Stomach (tissue), 9 donors: ENCODE measurements around the gene IGSF9B. TPM values are rescaled to one million over a fixed set of nuclear protein-coding genes. Genes with fewer than 3 reads are reported as not detected.

Experiments used
- DNase-seq, 2 donors: peaks; one replicate each; pipeline versions ENCODE4 v3.0.0 to v3.0.0-alpha.2; 2013 to 2019
- H3K27ac ChIP-seq, 5 donors: fragments of 200-600 bp in 4 of 5; sonication (generic) in 4 of 5; one replicate each; pipeline ENCODE4 v1.5.1; 2013 to 2019; ENCODE audit warnings: mild to moderate bottlenecking in 1 of 5, moderate library complexity in 1 of 5
- H3K27me3 ChIP-seq, 3 donors: fragments of 200-600 bp; sonication (generic); one replicate each; pipeline ENCODE4 v1.5.1; 2017 to 2019; ENCODE audit warnings: mixed run types in 1 of 3
- H3K36me3 ChIP-seq, 4 donors: fragments of 200-600 bp; sonication (generic); 1 replicate in 3 of 4; 2 replicates in 1 of 4; pipeline ENCODE4 v1.5.1; 2016 to 2019
- H3K4me1 ChIP-seq, 4 donors: fragments of 200-600 bp; sonication (generic); one replicate each; pipeline ENCODE4 v1.5.1; 2016 to 2019
- H3K4me3 ChIP-seq, 4 donors: fragments of 200-600 bp; sonication (generic) in 3 of 4; one replicate each; pipeline ENCODE4 v1.5.1; 2016 to 2019; ENCODE audit warnings: mild to moderate bottlenecking in 1 of 4
- H3K9me3 ChIP-seq, 4 donors: fragments of 200-600 bp; sonication (generic); one replicate each; pipeline ENCODE4 v1.5.1; 2016 to 2019
- CTCF ChIP-seq, 7 experiments: fragments of 450-650 bp in 4 of 7; fragments of 200-600 bp in 3 of 7; sonication (generic) in 3 of 7; IDR thresholded peaks; one replicate each; pipeline ENCODE4 v1.5.1; 2016 to 2019; ENCODE audit warnings: antibody characterized with exemption in 7 of 7, control low read depth in 2 of 7, mild to moderate bottlenecking in 1 of 7
- EP300 ChIP-seq: sonication (generic); formaldehyde crosslinking; IDR thresholded peaks from one replicate; pipeline ENCODE4 v1.6.1; 2017; ENCODE audit warnings: antibody characterized with exemption
- POLR2A ChIP-seq, 4 donors: fragments of 450-650 bp; IDR thresholded peaks; one replicate each; pipeline ENCODE4 v1.6.1; 2016; ENCODE audit warnings: antibody characterized with exemption in 4 of 4, control low read depth in 2 of 4, mild to moderate bottlenecking in 1 of 4, moderate library complexity in 1 of 4
- POLR2AphosphoS5 ChIP-seq, 3 donors: sonication (generic); formaldehyde crosslinking; IDR thresholded peaks; one replicate each; pipeline ENCODE4 v1.6.1; 2016; ENCODE audit warnings: antibody characterized with exemption in 3 of 3
- WGBS, 5 donors: extraction: QIAGEN DNeasy Blood & Tissue Kit in 3 of 5; methylation state at CpG; one replicate each; pipeline versions ENCODE4 v1.1.5 to v1.1.7; 2013 to 2018; 5-methylcytosine and 5-hydroxymethylcytosine counted together
- intact Hi-C: fragments of 100-400 bp; cut with DNase I; formaldehyde crosslinking; loops from one replicate; pipeline ENCODE4 v1.15.1; 2023; ENCODE audit warnings: low total_unique reads
- polyA plus RNA-seq, 3 donors: library from polyadenylated mRNA; stranded (reverse); fragments of 200-250 nt; gene quantifications; one replicate each; pipeline ENCODE4 v1.2.3, GENCODE V29; 2013
- total RNA-seq, 5 donors: library from RNA; depleted of rRNA; stranded (reverse); fragments of >200 nt; gene quantifications; one replicate each; pipeline versions ENCODE4 v1.1.0 to v1.2.3, GENCODE V29; 2014 to 2016
- donor health status: healthy with polysubstance abuse.
- donor health status: Bipolar disorder and iron deficiency.
- donor health status: healthy.

IGSF9B gene
- total and polyA plus RNA-seq, 8 donors: 0.44 to 22.3 (median 4.6) TPM; not detected in 1

DNA sequence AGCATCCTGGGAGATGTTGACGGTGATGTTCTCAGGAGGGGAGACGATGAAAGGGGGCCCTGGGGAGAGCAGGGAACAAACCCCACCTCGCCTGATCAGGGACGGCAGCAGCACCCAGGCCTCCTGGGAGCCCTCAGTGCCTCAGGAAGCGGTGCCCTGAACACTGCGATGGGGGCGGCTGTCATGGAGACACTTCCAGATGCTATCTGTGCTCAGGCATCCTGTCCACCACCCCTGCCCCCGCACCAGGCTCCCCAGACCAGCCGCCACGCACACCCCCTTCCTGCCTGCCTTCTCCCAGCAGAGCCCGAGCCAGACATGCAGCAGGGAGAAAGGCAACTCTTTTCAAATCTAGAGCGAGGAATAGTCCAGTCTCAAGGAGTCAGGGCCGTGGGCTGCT lies 20.6 kb downstream of the IGSF9B start:
- no peaks in the 10 kb centered on the region for H3K27me3 ChIP-seq
- intact Hi-C loops: no loop called here
- H3K36me3 ChIP-seq: peaks cover 3 to 64% (median 26%) of the 10 kb centered on the region in 4 donors
- no peaks in the 10 kb centered on the region for H3K9me3 ChIP-seq
- TF ChIP-seq POLR2AphosphoS5 (IDR thresholded peaks at IDR 0.05) (no peak), CTCF (IDR thresholded peaks at IDR 0.05) (no peak), POLR2A (IDR thresholded peaks at IDR 0.05) (no peak), EP300 (no peak)
- DNase-seq: no peak
- H3K4me3 ChIP-seq: no peak overlapping the region
- WGBS, 5 donors: 72 to 87% (median 79%) methylated on average over 9 to 13 of the region's 13 CpGs
- H3K4me1 ChIP-seq: peaks cover 0 to 9% (median 3%) of the 10 kb centered on the region in 4 donors
- H3K27ac ChIP-seq: no peak overlapping the region

DNA sequence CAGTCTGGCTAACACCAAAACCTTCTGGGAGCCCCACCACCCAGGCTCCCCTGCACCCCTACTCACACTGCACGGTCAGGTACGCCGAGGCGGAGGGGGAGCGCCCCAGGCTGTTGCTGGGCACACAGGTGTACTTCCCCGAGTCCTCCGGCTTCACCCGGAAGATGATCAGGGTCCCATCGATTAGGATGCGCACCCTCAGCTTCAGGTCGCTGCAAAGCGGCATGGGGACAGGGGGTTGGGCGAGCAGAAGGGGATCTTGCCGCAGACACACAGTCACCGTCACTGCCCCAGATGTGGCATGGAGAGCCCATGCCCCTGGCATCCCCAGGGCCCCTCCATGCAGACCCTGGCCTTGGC lies 21.2 kb downstream of the IGSF9B start:
- DNase-seq: no peak
- WGBS, 5 donors: 89 to 97% (median 94%) methylated on average over 12 to 15 of the region's 15 CpGs
- peaks cover 0 to 9% (median 3%) of the 10 kb centered on the region in 4 donors for H3K4me1 ChIP-seq
- H3K36me3 ChIP-seq: peaks cover 3 to 66% (median 26%) of the 10 kb centered on the region in 4 donors
- H3K27ac ChIP-seq: no peak overlapping the region
- H3K9me3 ChIP-seq: no peaks in the 10 kb centered on the region
- H3K4me3 ChIP-seq: no peak overlapping the region
- intact Hi-C loops: no loop called here
- no peaks in the 10 kb centered on the region for H3K27me3 ChIP-seq
- no peak for TF ChIP-seq POLR2A (IDR thresholded peaks at IDR 0.05)
- no peak for TF ChIP-seq EP300
- no peak for TF ChIP-seq CTCF (IDR thresholded peaks at IDR 0.05)
- TF ChIP-seq POLR2AphosphoS5 (IDR thresholded peaks at IDR 0.05): no peak

- intact Hi-C loops: loop anchor here (5.0 kb wide), 1 partner anchor 207 kb away; no protein-coding TSS in a partner anchor
- 76 to 80% (median 77%) methylated on average over 32 to 33 of the region's 33 CpGs for WGBS, 5 donors
- peaks cover 3 to 66% (median 26%) of the 10 kb centered on the region in 4 donors for H3K36me3 ChIP-seq
- peak in 1 of 2 donors; percentile 76 for DNase-seq
- no peak for TF ChIP-seq EP300
- TF ChIP-seq POLR2AphosphoS5 (IDR thresholded peaks at IDR 0.05): peak in 1 of 3 donors; percentile 44
- H3K4me3 ChIP-seq: no peak overlapping the region
- no peaks in the 10 kb centered on the region for H3K9me3 ChIP-seq
- H3K27me3 ChIP-seq: no peaks in the 10 kb centered on the region
- peaks cover 0 to 9% (median 3%) of the 10 kb centered on the region in 4 donors for H3K4me1 ChIP-seq
- H3K27ac ChIP-seq: no peak overlapping the region
Observed at GRCh38 chr11:133934599-133935550, 21.9 kb downstream of the IGSF9B start.

- Histone ChIP-seq H3K4me1 (peaks cover 0 to 9% (median 3%) of the 10 kb centered on the region in 4 donors), H3K9me3 (no peaks in the 10 kb centered on the region), H3K36me3 (peaks cover 3 to 64% (median 24%) of the 10 kb centered on the region in 4 donors), H3K27ac (no peak overlapping the region), H3K27me3 (no peaks in the 10 kb centered on the region), H3K4me3 (no peak overlapping the region)
- 78 to 87% (median 81%) methylated on average over 11 of the region's 11 CpGs for WGBS, 5 donors
- no peak for DNase-seq
- TF ChIP-seq POLR2AphosphoS5 (IDR thresholded peaks at IDR 0.05) (no peak), CTCF (IDR thresholded peaks at IDR 0.05) (no peak), EP300 (no peak), POLR2A (IDR thresholded peaks at IDR 0.05) (no peak)
- intact Hi-C loops: loop anchor here (5.0 kb wide), 1 partner anchor 208 kb away; no protein-coding TSS in a partner anchor
Observed at GRCh38 chr11:133934096-133934495, 22.7 kb downstream of the IGSF9B start.
